Panc1 (cell line): ENCODE data around the gene GPHA2.

Experiments used
- POLR2AphosphoS5 ChIP-seq: IDR thresholded peaks from 2 replicates; pipeline ENCODE4 v1.6.1; 2012; ENCODE audit warnings: mild to moderate bottlenecking, low read depth, low read length, moderate library complexity
- SIN3A ChIP-seq: IDR thresholded peaks from 2 replicates; pipeline ENCODE4 v1.6.1; 2012; ENCODE audit warnings: low read depth, mild to moderate bottlenecking, low read length, moderate library complexity, borderline replicate concordance; ENCODE audit not compliant: insufficient read depth
- TCF7L2 ChIP-seq: IDR thresholded peaks from 2 replicates; pipeline ENCODE4 v1.6.1; 2011; ENCODE audit warnings: mild to moderate bottlenecking, low read depth, low read length, inconsistent platforms
- TF ChIP-seq, protein P1 (sequence below): fragments of 450-650 bp; IDR thresholded peaks from 2 replicates; pipeline ENCODE4 v1.5.1; 2017; ENCODE audit warnings: mild to moderate bottlenecking

DNA sequence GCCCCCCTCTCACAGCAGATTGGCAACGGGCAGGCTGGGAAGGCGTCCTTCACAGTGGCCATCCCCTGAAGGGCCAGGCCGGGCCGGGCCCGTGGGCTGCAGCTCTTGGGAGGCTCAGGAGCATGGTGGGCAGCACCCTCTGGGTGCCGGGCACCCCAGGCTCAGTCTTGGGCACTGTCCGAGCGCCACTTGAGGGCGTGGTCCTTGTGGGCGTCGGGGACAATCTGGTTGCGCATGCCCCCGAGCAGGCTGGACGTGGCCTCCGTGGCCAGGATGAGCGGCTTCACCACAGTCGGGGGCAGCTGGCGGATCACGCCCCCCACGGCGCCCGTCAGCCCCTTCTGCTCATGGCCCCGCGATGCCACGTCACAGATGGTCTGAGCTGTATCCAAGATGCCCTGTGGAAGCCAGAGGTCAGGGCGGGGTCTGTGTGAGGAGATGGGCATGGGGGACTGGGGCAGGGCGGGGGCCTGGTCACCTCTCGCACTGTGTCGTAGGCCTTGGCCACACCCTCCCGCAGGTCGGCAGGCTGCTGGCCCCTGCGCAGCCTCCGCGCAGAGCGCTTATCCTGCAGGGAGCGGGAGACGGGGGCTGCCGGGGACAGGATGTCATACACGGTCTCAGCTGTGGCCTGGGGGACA lies 40.8 kb downstream of the GPHA2 start:
- TF ChIP-seq, protein P1, sequence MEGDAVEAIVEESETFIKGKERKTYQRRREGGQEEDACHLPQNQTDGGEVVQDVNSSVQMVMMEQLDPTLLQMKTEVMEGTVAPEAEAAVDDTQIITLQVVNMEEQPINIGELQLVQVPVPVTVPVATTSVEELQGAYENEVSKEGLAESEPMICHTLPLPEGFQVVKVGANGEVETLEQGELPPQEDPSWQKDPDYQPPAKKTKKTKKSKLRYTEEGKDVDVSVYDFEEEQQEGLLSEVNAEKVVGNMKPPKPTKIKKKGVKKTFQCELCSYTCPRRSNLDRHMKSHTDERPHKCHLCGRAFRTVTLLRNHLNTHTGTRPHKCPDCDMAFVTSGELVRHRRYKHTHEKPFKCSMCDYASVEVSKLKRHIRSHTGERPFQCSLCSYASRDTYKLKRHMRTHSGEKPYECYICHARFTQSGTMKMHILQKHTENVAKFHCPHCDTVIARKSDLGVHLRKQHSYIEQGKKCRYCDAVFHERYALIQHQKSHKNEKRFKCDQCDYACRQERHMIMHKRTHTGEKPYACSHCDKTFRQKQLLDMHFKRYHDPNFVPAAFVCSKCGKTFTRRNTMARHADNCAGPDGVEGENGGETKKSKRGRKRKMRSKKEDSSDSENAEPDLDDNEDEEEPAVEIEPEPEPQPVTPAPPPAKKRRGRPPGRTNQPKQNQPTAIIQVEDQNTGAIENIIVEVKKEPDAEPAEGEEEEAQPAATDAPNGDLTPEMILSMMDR: no peak
- no peak for TF ChIP-seq POLR2AphosphoS5
- TF ChIP-seq SIN3A: no peak
- no peak for TF ChIP-seq TCF7L2
